Mesenchymal stem cell (in vitro differentiated cells and primary cell): ENCODE data around the gene GNAI1. TPM values are rescaled to one million over a fixed set of nuclear protein-coding genes. Genes with fewer than 3 reads are reported as not detected.
A peak's percentile ranks its signal among the peaks of the same experiment; 100 is the strongest.

Experiments used
- DNase-seq: peaks from one replicate; pipeline ENCODE4 v3.0.0-alpha.2; 2013
- H2AFZ ChIP-seq: one replicate; pipeline ENCODE4 v1.6.1; 2013; ENCODE audit warnings: low read depth, mild to moderate bottlenecking, control low read depth, inconsistent platforms, low read length, moderate library complexity
- H2AK5ac ChIP-seq: 2 replicates; pipeline ENCODE4 v1.6.1; 2013; ENCODE audit warnings: low read length, moderate library complexity, mild to moderate bottlenecking, inconsistent platforms; ENCODE audit not compliant: severe bottlenecking
- H2BK120ac ChIP-seq: one replicate; pipeline ENCODE4 v1.6.1; 2013; ENCODE audit warnings: low read depth, mild to moderate bottlenecking, inconsistent platforms, low read length, moderate library complexity
- H2BK12ac ChIP-seq, 2 experiments: one replicate each; pipeline ENCODE4 v1.6.1; 2013; ENCODE audit warnings: inconsistent platforms in 2 of 2, low read length in 2 of 2, mild to moderate bottlenecking in 2 of 2, moderate library complexity in 2 of 2, control low read depth in 1 of 2
- H2BK15ac ChIP-seq: one replicate; pipeline ENCODE4 v1.6.1; 2013; ENCODE audit warnings: mild to moderate bottlenecking, low read depth, inconsistent platforms; ENCODE audit not compliant: poor library complexity, severe bottlenecking
- H2BK5ac ChIP-seq: 2 replicates; pipeline ENCODE4 v1.6.1; 2013; ENCODE audit warnings: low read depth, mild to moderate bottlenecking, low read length, control low read depth, inconsistent platforms; ENCODE audit not compliant: poor library complexity, severe bottlenecking
- H3K14ac ChIP-seq, 2 experiments: one replicate each; pipeline ENCODE4 v1.6.1; 2013; ENCODE audit warnings: inconsistent platforms in 2 of 2, low read length in 2 of 2, control low read depth in 1 of 2, mild to moderate bottlenecking in 1 of 2, moderate library complexity in 1 of 2
- H3K18ac ChIP-seq, 2 experiments: one replicate each; pipeline ENCODE4 v1.6.1; 2013; ENCODE audit warnings: inconsistent platforms in 2 of 2, low read length in 2 of 2, control low read depth in 1 of 2, low read depth in 1 of 2, mild to moderate bottlenecking in 1 of 2
- H3K23ac ChIP-seq, 2 experiments: one replicate each; pipeline ENCODE4 v1.6.1; 2013; ENCODE audit warnings: inconsistent platforms in 2 of 2, low read length in 2 of 2, mild to moderate bottlenecking in 2 of 2, moderate library complexity in 2 of 2, control low read depth in 1 of 2
- H3K27ac ChIP-seq: 2 replicates; pipeline ENCODE4 v1.5.1; 2013; ENCODE audit warnings: mild to moderate bottlenecking, moderate library complexity, low read length, control low read depth, inconsistent platforms; ENCODE audit not compliant: poor library complexity, severe bottlenecking
- H3K27me3 ChIP-seq, 2 experiments: 2 replicates each; pipeline versions ENCODE4 v1.6.1 to v1.7.0; 2013; ENCODE audit warnings: low read length in 2 of 2, mild to moderate bottlenecking in 2 of 2, moderate library complexity in 2 of 2, control low read depth in 1 of 2, inconsistent platforms in 1 of 2; ENCODE audit not compliant: control insufficient read depth in 1 of 2, insufficient read depth in 1 of 2
- H3K36me3 ChIP-seq, 2 experiments: 2 replicates each; pipeline versions ENCODE4 v1.6.1 to v1.7.0; 2013; ENCODE audit warnings: low read length in 2 of 2, control low read depth in 1 of 2, inconsistent platforms in 1 of 2, low read depth in 1 of 2, mild to moderate bottlenecking in 1 of 2; ENCODE audit not compliant: insufficient read depth in 2 of 2, control insufficient read depth in 1 of 2
- H3K4ac ChIP-seq, 2 experiments: one replicate each; pipeline ENCODE4 v1.6.1; 2013; ENCODE audit warnings: inconsistent platforms in 2 of 2, low read length in 2 of 2, mild to moderate bottlenecking in 2 of 2, moderate library complexity in 2 of 2, control low read depth in 1 of 2, low read depth in 1 of 2
- H3K4me1 ChIP-seq: 2 replicates; pipeline ENCODE4 v1.6.1; 2013; ENCODE audit warnings: low read depth, low read length, control low read depth; ENCODE audit not compliant: control insufficient read depth, insufficient read depth
- H3K4me2 ChIP-seq: 2 replicates; pipeline ENCODE4 v1.6.1; 2013; ENCODE audit warnings: low read length, mild to moderate bottlenecking, inconsistent platforms; ENCODE audit not compliant: poor library complexity, severe bottlenecking
- H3K4me3 ChIP-seq, 2 experiments: 2 replicates each; pipeline versions ENCODE4 v1.5.1 to v1.7.0; 2013; ENCODE audit warnings: low read length in 2 of 2, mild to moderate bottlenecking in 2 of 2, control low read depth in 1 of 2, low read depth in 1 of 2; ENCODE audit not compliant: insufficient read depth in 1 of 2
- H3K79me1 ChIP-seq: replicated peaks from 2 replicates; pipeline ENCODE4 v1.6.1; 2013; ENCODE audit warnings: mild to moderate bottlenecking, control low read depth, low read length, inconsistent platforms; ENCODE audit not compliant: poor library complexity, severe bottlenecking
- H3K9ac ChIP-seq: 2 replicates; pipeline ENCODE4 v1.7.0; 2013; ENCODE audit warnings: mild to moderate bottlenecking, low read length, moderate library complexity
- H3K9me3 ChIP-seq: 2 replicates; pipeline ENCODE4 v1.7.0; 2013; ENCODE audit warnings: mild to moderate bottlenecking, low read length; ENCODE audit not compliant: control insufficient read depth
- H4K8ac ChIP-seq: one replicate; pipeline ENCODE4 v1.6.1; 2013; ENCODE audit warnings: inconsistent platforms, mild to moderate bottlenecking, low read length, moderate library complexity
- H4K91ac ChIP-seq: one replicate; pipeline ENCODE4 v1.6.1; 2013; ENCODE audit warnings: mild to moderate bottlenecking, low read length, inconsistent platforms
- WGBS: methylation state at CpG from one replicate; pipeline ENCODE4 v1.1.7; 2013; ENCODE audit warnings: mixed read lengths; 5-methylcytosine and 5-hydroxymethylcytosine counted together
- polyA plus RNA-seq, 2 experiments: library from polyadenylated mRNA; stranded (reverse); fragments of 200-250 nt; gene quantifications; one replicate each; pipeline ENCODE4 v1.2.3, GENCODE V29; 2013

Gene GNAI1
- polyA plus RNA-seq (2013, experiment 1 of 2): 161 TPM
- 168 TPM for polyA plus RNA-seq (2013, experiment 2 of 2)

DNA sequence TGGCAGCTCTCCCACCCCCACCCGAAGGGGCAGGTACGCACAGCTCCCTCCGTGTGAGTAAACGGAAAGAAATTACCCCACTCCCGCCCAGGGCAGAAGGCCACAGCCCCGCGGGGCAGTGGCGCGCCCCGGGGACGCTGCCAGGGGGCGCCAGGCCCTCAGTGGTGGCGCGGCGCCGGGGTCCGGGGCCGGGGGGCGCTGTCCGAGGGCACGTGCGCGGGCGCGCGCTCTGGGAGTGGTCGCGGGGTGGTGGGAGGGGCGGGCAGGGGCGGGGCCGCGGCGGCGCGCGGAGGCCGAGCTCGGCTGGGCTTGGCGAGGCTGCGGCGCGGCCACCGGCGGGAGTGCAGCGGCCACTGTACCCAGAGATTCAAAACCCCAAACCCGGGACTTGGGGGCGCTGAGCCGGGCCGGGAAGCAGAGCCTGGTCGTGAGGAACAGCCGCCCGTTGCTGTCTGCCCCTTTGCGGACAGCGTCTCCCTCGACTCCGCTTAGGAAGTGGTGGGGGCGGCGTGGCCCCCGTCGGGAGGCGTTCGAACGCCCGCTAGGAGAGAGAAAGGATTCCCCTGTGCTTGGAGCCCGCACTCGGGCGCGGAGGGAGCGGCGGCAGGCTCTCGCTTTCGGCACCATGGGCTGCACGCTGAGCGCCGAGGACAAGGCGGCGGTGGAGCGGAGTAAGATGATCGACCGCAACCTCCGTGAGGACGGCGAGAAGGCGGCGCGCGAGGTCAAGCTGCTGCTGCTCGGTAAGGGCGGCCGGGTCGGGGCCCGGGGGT, at the start of gene GNAI1:
Gene GNAI1 (plus strand): TSS at position 296 of the 773 bp plus-strand sequence. CDS start 330 bp downstream, at position 626.
- peak within 1 kb of the TSS; percentile 96 to 99 for H3K4ac ChIP-seq
- no peak within 1 kb of the TSS for H2AK5ac ChIP-seq
- peak within 1 kb of the TSS; percentile 0 for H2BK5ac ChIP-seq
- no peaks in the 10 kb centered on the region for H3K27me3 ChIP-seq
- peak within 1 kb of the TSS; percentile 97 for H3K9ac ChIP-seq
- peak within 1 kb of the TSS in 1 of 2 experiments; percentile 99 for H3K14ac ChIP-seq
- H3K23ac ChIP-seq: peak within 1 kb of the TSS in 1 of 2 experiments; percentile 100
- peak within 1 kb of the TSS; percentile 78 to 83 for H2BK12ac ChIP-seq
- H4K8ac ChIP-seq: peak within 1 kb of the TSS; percentile 90
- 1% methylated on average over 76 of the region's 92 CpGs for WGBS
- peaks cover 3% of the 10 kb centered on the region for H3K4me1 ChIP-seq
- no peaks in the 10 kb centered on the region for H3K79me1 ChIP-seq
- H2BK120ac ChIP-seq: peak within 1 kb of the TSS; percentile 98
- H2BK15ac ChIP-seq: peak within 1 kb of the TSS; percentile 8
- H4K91ac ChIP-seq: peak within 1 kb of the TSS; percentile 98
- H3K36me3 ChIP-seq: no peaks in the 10 kb centered on the region
- peak within 1 kb of the TSS; percentile 92 for H3K27ac ChIP-seq
- no peaks in the 10 kb centered on the region for H3K9me3 ChIP-seq
- no peak within 1 kb of the TSS for H2AFZ ChIP-seq
- peak within 1 kb of the TSS; percentile 83 to 98 for H3K4me3 ChIP-seq
- DNase-seq: peak; percentile 87
- H3K18ac ChIP-seq: peak within 1 kb of the TSS; percentile 94 to 100
- peak within 1 kb of the TSS; percentile 84 for H3K4me2 ChIP-seq

GRCh38 chr7:80087051-80087770, 47.4 kb upstream of the GNAI1 start:
- Histone ChIP-seq H3K4ac (peak overlapping the region in 1 of 2 experiments; percentile 83), H3K4me2 (no peak overlapping the region), H2BK120ac (no peak overlapping the region), H3K27me3 (no peaks in the 10 kb centered on the region), H3K9ac (peak overlapping the region; percentile 68), H2BK5ac (no peak overlapping the region), H3K36me3 (no peaks in the 10 kb centered on the region), H2AK5ac (peak overlapping the region; percentile 61), H2BK12ac (peak overlapping the region; percentile 91 to 97), H3K18ac (peak overlapping the region; percentile 10 to 86), H3K4me1 (no peaks in the 10 kb centered on the region), H2BK15ac (no peak overlapping the region), H3K79me1 (no peaks in the 10 kb centered on the region), H3K14ac (no peak overlapping the region), H3K9me3 (no peaks in the 10 kb centered on the region), H4K8ac (no peak overlapping the region), H4K91ac (peak overlapping the region; percentile 94), H3K4me3 (peak overlapping the region in 1 of 2 experiments; percentile 2), H3K27ac (peak overlapping the region; percentile 63), H3K23ac (no peak overlapping the region), H2AFZ (no peak overlapping the region)
- peak; percentile 91 for DNase-seq
- 36% methylated on average over 8 of the region's 11 CpGs for WGBS

DNA sequence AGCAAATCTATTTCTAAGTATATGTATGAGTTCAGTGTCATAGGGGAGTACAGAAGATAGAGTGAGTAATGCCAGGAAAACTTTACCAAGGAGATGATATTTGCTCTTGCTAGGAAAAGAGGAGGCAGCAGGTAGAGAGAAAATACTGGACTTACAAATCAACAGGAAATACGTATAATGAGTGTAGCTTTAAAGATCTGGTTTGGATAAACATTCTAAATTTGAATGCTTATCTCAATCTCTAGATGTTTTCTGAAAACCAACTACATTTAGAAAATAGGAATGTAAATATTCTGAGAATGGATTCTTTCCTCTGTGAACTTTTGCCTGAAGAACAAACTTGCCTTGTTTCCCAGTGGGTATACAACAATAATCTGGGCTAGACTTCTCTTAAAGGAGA, 46.9 kb upstream of the GNAI1 start:
- peak overlapping the region in 1 of 2 experiments; percentile 42 for H2BK12ac ChIP-seq
- no peak overlapping the region for H3K18ac ChIP-seq
- peak overlapping the region; percentile 63 for H3K27ac ChIP-seq
- no peak overlapping the region for H2AK5ac ChIP-seq
- no peaks in the 10 kb centered on the region for H3K36me3 ChIP-seq
- H3K9ac ChIP-seq: peak overlapping the region; percentile 68
- no peak overlapping the region for H2BK15ac ChIP-seq
- H3K4ac ChIP-seq: no peak overlapping the region
- no peak for DNase-seq
- H3K14ac ChIP-seq: no peak overlapping the region
- H3K9me3 ChIP-seq: no peaks in the 10 kb centered on the region
- H4K91ac ChIP-seq: no peak overlapping the region
- WGBS: no CpG with 5 or more reads among the region's 1 CpG
- H3K4me2 ChIP-seq: no peak overlapping the region
- H3K27me3 ChIP-seq: no peaks in the 10 kb centered on the region
- H2AFZ ChIP-seq: no peak overlapping the region
- no peaks in the 10 kb centered on the region for H3K4me1 ChIP-seq
- peak overlapping the region in 1 of 2 experiments; percentile 2 for H3K4me3 ChIP-seq
- no peak overlapping the region for H4K8ac ChIP-seq
- H2BK120ac ChIP-seq: no peak overlapping the region
- no peaks in the 10 kb centered on the region for H3K79me1 ChIP-seq
- H3K23ac ChIP-seq: no peak overlapping the region
- no peak overlapping the region for H2BK5ac ChIP-seq

DNA sequence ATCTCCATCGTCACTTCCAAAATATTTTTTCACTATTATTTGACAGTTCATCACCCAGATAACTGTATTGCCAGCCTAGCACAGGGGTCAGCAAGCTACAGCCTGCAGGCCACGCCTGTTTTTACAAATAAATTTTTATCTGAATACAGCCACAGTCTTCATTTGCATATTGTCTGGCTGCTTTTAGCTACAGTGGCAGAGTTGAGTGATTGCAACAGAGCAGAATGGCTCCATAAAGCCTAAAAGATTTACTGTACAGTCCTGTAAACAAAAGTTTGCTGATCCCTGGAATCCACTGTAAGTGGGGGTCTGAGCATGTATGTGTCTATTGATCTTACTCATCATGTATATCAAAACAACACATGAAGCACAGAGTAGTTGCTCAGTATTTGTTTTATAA, 45.9 kb upstream of the GNAI1 start:
- peak; percentile 89 for DNase-seq
- Histone ChIP-seq H2AFZ (no peak overlapping the region), H3K9ac (peak overlapping the region; percentile 68), H3K36me3 (no peaks in the 10 kb centered on the region), H3K27ac (no peak overlapping the region), H3K79me1 (no peaks in the 10 kb centered on the region), H3K14ac (no peak overlapping the region), H2BK15ac (no peak overlapping the region), H3K18ac (no peak overlapping the region), H3K4ac (no peak overlapping the region), H2AK5ac (no peak overlapping the region), H3K9me3 (no peaks in the 10 kb centered on the region), H3K27me3 (no peaks in the 10 kb centered on the region), H2BK5ac (no peak overlapping the region), H4K91ac (no peak overlapping the region), H3K4me3 (peak overlapping the region in 1 of 2 experiments; percentile 2), H3K23ac (no peak overlapping the region), H4K8ac (no peak overlapping the region), H3K4me1 (no peaks in the 10 kb centered on the region), H3K4me2 (no peak overlapping the region), H2BK120ac (no peak overlapping the region), H2BK12ac (no peak overlapping the region)
- 54% methylated on average over 2 of the region's 2 CpGs for WGBS
